Erythroblast (primary cell): ENCODE measurements around the gene SYK.

Experiments used
- GATA1 ChIP-seq: IDR thresholded peaks from 2 replicates; pipeline ENCODE4 v1.6.1; 2011; ENCODE audit warnings: low read depth, mild to moderate bottlenecking, control low read depth, low read length, moderate library complexity
- POLR2A ChIP-seq: IDR thresholded peaks from 2 replicates; pipeline ENCODE4 v1.6.1; 2011; ENCODE audit warnings: mild to moderate bottlenecking, low read length

- TF ChIP-seq POLR2A (no peak), GATA1 (no peak)
Observed at GRCh38 chr9:90838098-90838497, 36.5 kb downstream of the SYK start.
